NK-92 (cell line): Measurements from ENCODE around the gene MAN1C1.
A peak's percentile ranks its signal among the peaks of the same experiment; 100 is the strongest.

Experiments used
- DNase-seq: peaks from one replicate; lab custom pipeline; 2025; ENCODE audit not compliant: unreplicated experiment; lab: John Stamatoyannopoulos, UW

The MAN1C1 gene

GRCh38 chr1:25811384-25812082, 194.9 kb downstream of the MAN1C1 start:
- no peak for DNase-seq

GRCh38 chr1:25813071-25813733, 196.6 kb downstream of the MAN1C1 start:
- no peak for DNase-seq

DNA sequence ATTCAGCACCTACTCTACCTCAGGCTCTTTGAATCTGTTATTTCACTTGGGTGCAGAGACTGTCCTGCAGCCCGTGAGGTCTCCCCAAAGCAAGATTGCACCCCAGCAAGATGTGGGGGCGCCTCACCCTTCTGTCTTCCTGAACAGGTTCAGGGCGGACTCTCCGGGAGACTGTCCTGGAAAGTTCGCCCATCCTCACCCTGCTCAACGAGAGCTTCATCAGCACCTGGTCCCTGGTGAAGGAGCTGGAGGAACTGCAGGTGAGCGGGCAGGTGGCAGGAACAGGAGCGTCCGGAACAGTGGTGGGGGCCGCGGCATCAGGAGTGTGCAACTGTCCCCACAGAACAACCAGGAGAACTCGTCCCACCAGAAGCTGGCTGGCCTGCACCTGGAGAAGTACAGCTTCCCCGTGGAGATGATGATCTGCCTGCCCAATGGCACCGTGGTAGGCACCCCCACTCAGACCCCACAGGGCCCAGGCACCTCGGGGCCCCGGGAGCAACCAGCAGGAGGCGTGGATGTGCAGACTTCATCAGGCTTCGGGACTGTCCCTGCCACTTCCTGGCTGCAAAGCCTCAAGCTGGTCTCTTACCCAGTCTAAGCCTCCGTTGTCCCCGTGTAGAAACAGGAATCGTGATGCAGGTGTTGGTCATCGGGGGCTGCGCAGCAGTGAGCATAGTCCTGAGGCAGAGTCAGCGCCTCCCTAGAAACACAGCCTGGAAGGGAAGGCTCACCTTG, 197.3 kb downstream of the MAN1C1 start:
- no peak for DNase-seq

DNA sequence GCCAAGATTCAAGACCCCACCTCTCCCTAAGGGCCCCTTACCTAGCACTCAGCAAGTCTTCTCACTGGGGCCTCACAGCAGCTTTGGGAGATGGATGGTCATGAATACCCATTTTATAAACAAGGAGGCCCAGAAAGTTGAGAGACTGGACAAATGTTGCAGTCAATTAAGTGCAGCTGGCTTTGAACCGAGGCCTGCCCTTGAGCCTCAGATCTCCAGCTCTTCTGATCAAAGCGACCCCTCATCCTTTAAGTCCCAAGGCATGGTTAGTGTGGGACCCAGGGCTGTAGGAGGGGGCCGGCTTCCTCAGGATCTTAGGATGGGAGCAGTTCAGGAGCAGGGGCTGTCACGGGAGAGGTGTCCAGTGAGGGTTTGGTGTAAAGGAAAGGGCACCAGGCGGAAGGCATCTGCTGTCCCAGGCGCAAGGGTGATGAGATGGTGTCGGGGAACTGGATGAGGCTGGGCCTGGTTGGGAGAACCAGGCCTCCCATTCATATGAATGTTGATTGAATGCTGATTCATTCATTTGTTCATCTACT, 198.0 kb downstream of the MAN1C1 start:
- no peak for DNase-seq

GRCh38 chr1:25815208-25816111, 198.9 kb downstream of the MAN1C1 start:
- no peak for DNase-seq

DNA sequence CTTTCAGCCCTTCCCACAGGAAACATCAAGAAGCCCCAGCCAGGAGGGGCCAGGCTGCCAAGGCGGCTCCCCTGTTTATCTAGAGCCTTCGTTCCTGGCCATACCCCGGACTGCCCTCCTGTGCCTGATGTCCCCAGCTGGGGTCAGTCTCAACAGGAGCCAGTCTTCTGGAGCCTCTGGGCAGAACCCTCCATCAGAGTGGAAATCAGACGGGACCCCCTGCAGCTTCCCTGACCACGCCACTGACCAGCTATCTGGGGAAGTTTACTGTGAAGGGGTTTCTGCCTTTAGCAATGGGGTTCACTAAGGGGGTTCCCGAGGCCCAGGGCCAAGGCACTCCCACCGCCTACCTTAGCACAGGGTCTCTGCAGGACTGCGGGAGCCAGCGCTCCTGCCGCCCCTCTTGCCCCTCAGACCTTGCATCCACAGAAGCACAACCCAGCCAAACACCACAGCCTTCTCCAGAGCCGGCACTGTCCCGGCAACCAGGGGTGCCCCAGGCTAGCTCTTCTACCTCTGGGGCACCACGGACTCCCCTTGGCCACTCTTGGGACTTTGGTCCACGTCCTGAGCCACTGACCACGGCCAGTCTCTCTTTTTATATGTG, 199.6 kb downstream of the MAN1C1 start:
- DNase-seq: no peak

GRCh38 chr1:25817840-25818501, 201.4 kb downstream of the MAN1C1 start:
- DNase-seq: no peak

DNA sequence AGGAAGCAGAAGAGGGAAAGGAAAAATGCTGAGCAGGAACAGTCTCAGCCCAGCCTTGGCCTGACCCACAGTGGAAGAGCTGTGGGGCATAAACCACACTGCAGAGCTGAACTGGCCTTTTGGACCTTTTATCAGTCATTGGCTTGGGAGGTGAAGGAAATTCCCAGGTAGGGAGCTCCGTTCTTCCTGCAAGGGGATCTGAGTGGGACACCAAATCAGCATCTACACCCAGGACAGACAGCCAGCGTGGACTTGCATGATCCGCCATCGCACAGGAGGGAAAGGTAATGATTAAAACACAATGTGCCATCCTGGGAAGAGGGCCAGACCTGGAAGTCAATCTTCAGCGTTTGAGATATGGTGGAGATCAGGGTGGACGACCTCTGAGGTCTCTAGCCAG, 202.0 kb downstream of the MAN1C1 start:
- no peak for DNase-seq

DNA sequence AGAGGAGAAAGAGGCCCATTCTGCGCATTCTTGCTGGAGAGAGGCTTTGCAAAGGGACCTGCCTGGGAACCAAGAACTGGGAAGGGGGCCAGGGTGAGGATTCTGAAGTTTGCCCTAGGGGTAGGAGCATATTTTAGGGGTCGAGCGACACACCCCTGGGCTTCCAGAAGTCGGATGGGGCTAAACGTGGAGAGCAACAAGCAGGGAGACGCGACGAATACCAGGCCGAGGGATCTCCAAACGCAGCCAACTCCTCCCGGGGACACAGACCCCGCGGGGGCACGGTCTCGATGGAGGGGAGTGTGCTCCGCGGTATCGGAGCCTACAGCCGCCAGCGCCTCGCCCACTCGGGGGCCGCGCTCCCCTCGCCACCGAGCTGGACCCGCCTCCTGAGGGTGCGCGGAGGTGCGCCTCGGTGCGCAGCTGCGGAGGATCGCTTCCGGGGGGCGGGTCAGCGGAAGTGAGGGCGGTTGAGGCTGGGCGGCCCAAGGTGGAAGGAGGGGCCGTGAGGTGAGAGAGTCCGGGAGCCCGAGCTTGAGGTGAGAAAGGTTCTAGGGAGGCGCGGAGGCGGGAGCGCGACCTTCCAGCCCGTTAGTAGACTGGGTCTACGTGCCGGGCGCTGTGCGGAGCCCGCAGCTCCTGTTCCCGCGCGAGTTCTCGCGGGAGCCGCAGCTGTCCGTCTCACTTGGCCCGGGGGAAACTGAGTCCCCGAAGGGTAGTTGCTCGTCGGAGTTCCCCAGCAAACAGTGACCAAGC, 203.1 kb downstream of the MAN1C1 start, which contains the start of gene MTFR1L:
TSS of gene MTFR1L (plus strand) at position 464 of the 756 bp plus-strand sequence. CDS start 3,151 bp downstream, outside the sequence.
- peak; percentile 66 for DNase-seq

GRCh38 chr1:25820247-25821111, 203.9 kb downstream of the MAN1C1 start:
- DNase-seq: no peak

GRCh38 chr1:25821112-25821476, 204.5 kb downstream of the MAN1C1 start:
- DNase-seq: no peak

DNA sequence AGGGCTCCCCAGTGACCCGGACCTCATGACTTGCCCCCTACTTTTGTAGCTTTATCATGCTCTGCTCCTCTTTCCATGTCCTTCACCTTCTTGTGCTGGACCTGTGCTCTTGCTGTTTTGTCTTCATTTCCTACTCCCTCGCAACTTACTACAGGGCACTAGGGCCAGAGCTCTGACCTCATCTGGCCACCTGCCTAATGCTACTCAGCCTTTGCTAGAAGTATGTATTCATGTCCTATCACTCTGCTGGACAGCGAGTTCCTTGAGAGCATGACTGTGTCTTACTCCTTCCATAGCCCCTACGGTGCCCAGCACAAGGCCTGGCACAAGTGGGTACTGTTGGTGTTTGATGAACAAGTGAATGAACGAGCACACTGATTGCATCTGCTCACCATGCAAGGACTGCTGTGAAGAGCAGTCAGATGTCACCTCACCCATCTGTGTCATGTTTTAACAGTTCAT, 205.1 kb downstream of the MAN1C1 start:
- DNase-seq: no peak

DNA sequence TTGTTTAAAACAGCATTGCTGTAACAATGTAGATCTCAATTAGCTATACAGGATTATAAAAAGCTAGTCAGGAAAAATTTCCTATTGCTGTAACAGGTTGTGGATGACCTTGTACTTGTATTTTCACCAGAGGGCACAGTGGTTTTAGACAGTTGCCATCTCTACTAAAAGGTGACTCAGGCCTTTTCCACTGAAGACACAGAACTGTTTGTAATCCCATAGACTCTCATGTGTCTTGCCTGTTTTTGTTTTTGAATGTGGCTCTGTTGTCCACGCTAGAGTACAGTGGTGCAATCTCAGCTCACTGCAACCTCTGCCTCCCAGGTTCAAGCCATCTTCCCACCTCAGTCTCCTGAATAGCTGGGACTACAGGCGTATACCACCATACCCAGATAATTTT, 209.0 kb downstream of the MAN1C1 start:
- DNase-seq: no peak

GRCh38 chr1:25826571-25826970, 210.0 kb downstream of the MAN1C1 start:
- DNase-seq: no peak

DNA sequence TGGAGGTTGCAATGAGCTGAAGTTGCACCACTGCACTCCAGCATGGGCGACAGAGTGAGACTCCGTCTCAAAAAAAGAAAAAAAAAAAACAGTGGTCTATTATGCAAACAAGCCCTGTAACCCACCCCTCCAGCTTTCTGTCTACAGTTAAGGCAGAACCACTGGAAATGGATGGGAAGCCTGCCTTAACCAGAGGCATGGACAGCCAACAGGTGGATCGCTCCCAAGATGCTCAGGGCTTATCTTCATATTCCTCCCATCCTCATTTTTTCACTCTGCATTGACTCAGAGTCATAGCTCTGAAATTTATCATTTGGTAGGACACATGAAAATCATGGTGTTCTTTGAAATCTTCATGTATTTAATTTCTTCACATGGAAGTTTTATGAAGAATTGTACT, 211.9 kb downstream of the MAN1C1 start:
- no peak for DNase-seq

- no peak for DNase-seq
Measured at GRCh38 chr1:25829046-25829445, 212.5 kb downstream of the MAN1C1 start.

DNA sequence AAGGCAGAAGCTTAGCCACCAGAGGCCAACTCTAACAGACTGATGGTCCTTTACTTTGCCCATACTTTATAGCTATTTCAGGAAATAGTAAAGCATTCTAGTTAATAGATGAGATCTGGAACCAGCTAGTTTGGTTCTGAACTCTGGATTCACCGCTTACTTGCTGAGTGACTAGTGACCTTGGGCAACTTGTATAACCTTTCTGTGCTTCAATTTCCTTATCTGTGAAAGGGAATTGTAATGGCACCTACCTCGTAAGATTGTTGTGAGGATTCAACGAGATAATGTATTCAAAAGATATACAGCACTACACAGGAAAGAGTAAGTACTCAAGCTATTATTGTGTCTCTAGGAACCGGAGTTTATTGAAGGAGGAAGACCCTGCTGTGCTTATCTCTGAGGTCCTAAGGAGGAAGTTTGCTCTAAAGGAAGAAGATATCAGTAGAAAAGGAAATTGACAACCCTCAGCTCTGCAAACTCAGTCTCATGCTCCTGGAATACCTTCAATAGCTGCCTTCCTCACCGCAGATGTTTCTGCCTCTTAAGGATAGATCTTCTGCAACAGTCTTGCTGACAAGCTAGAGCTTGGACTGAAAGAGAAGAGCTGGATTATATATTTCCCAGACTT, 215.1 kb downstream of the MAN1C1 start:
- DNase-seq: no peak
